ENCODE measurements around the gene TRAP1. TPM values are rescaled to one million over a fixed set of nuclear protein-coding genes. Genes with fewer than 3 reads are reported as not detected.
A peak's percentile ranks its signal among the peaks of the same experiment; 100 is the strongest.
"Not testable (repeated sequence)": the region's sequence is repeated elsewhere in the genome, so short reads cannot be mapped to it uniquely, and the experiment has no call there.

The TRAP1 gene
- total RNA-seq, 2 donors from 2014 or later = 78.1 to 92.9 TPM

DNA sequence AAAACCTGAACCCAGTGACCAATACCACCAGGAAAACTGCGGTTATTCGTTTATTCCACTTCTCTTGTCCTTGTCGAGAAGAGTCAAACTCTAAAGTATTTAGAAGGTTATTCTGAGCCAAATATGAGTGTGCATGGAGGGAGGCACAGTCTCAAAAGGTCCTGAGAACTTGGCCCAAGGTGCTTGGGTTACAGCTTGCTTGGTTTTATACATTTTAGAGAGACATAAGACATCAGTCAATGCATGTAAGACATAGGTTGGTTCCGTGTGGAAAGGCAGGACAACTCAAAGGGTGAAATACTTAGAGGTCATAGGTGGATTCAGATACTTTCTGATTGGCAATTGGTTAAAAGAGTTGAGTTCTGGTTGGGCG lies 681 bp upstream of the TRAP1 start:
- 23 to 27% methylated on average over 5 of the region's 5 CpGs for WGBS, 2 donors

DNA sequence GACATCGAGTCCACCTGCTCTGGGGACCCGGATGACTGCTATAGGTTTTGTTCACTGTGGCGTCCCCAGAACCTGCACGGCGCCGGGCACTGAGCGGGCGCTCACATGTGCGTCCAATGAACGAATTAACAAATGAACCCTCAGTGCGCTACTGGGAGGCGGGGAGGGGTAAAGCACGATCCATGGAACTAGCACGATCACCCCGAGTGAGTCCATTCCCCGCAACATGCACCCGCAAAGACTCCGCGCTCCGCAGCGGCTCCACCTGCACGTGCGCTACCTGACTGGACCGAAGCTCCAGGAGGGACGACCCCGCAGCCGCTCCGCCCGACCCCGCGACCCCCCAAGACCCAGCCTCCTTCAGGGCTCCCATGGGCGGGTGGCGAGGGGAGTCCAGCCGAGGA lies 491 bp downstream of the TRAP1 start:
- ATAC-seq = peak; percentile 4
- 0 to 1% methylated on average over 2 to 34 of the region's 34 CpGs for WGBS, 2 donors
- peaks cover 43% of the 10 kb centered on the region for H3K4me1 ChIP-seq

More for the DNA sequence above, 681 bp upstream of the TRAP1 start:
- Histone ChIP-seq H3K36me3 (replicated peaks in 1 of 2; ENCODE audit: insufficient read depth in 1 of 2, low read depth in 2 of 2) (no peaks in the 10 kb centered on the region), H3K4me1 (peaks cover 35% of the 10 kb centered on the region), H3K4me3 (peak overlapping the region in 1 of 2 donors; percentile 64), H3K9me3 (no peaks in the 10 kb centered on the region), H3K27ac (peak overlapping the region; percentile 75 to 90 (median 87)), H3K27me3 (no peaks in the 10 kb centered on the region)
- no peak for ATAC-seq
- TF ChIP-seq, protein P1, sequence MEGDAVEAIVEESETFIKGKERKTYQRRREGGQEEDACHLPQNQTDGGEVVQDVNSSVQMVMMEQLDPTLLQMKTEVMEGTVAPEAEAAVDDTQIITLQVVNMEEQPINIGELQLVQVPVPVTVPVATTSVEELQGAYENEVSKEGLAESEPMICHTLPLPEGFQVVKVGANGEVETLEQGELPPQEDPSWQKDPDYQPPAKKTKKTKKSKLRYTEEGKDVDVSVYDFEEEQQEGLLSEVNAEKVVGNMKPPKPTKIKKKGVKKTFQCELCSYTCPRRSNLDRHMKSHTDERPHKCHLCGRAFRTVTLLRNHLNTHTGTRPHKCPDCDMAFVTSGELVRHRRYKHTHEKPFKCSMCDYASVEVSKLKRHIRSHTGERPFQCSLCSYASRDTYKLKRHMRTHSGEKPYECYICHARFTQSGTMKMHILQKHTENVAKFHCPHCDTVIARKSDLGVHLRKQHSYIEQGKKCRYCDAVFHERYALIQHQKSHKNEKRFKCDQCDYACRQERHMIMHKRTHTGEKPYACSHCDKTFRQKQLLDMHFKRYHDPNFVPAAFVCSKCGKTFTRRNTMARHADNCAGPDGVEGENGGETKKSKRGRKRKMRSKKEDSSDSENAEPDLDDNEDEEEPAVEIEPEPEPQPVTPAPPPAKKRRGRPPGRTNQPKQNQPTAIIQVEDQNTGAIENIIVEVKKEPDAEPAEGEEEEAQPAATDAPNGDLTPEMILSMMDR (IDR thresholded peaks at IDR 0.05) = no peak
- TF ChIP-seq POLR2A (IDR thresholded peaks at IDR 0.05) = no peak
- no peak for DNase-seq
- intact Hi-C loops (cut with DNase I) = no loop called here

DNA sequence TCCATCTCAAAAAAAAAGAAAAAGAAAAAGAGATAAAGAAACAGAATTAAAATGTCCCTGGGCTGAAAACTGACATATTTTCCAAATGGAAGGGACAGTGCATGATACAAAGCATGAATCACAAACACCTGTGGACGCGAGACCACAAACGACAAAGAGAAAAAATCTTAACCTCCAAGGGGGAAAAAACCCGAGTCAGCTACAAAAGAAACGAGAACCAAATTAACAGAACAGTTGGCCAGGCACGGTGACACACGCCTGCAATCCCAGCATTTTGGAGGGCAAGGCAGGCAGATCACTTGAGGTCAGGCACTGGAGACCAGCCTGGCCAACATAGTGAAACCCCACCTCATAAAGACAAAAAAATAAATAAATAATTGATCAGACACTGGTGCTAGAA lies 1.9 kb downstream of the TRAP1 start:
- 88 to 95% methylated on average over 7 of the region's 7 CpGs for WGBS, 2 donors
- intact Hi-C loops (cut with DNase I) = no loop called here
- no peak overlapping the region for H3K4me3 ChIP-seq
- H3K9me3 ChIP-seq = no peaks in the 10 kb centered on the region
- TF ChIP-seq POLR2A (IDR thresholded peaks at IDR 0.05) = no peak
- TF ChIP-seq, protein P1 (IDR thresholded peaks at IDR 0.05) = no peak
- H3K27me3 ChIP-seq = no peaks in the 10 kb centered on the region
- peaks cover 43% of the 10 kb centered on the region for H3K4me1 ChIP-seq
- no peaks in the 10 kb centered on the region for H3K36me3 ChIP-seq (replicated peaks in 1 of 2; ENCODE audit: insufficient read depth in 1 of 2, low read depth in 2 of 2)
- no peak overlapping the region for H3K27ac ChIP-seq
- DNase-seq (no peak), ATAC-seq (no peak)

More for the DNA sequence above, 491 bp downstream of the TRAP1 start:
- H3K27me3 ChIP-seq = no peaks in the 10 kb centered on the region
- H3K27ac ChIP-seq = peak overlapping the region; percentile 75 to 90 (median 87)
- intact Hi-C loops (cut with DNase I) = no loop called here
- peak in 3 of 4 donors; percentile 32 to 58 (median 32) for DNase-seq
- TF ChIP-seq, protein P1 (IDR thresholded peaks at IDR 0.05) = no peak
- TF ChIP-seq POLR2A (IDR thresholded peaks at IDR 0.05) = no peak
- H3K4me3 ChIP-seq = peak overlapping the region; percentile 64 to 93
- no peaks in the 10 kb centered on the region for H3K9me3 ChIP-seq
- no peaks in the 10 kb centered on the region for H3K36me3 ChIP-seq (replicated peaks in 1 of 2; ENCODE audit: insufficient read depth in 1 of 2, low read depth in 2 of 2)

DNA sequence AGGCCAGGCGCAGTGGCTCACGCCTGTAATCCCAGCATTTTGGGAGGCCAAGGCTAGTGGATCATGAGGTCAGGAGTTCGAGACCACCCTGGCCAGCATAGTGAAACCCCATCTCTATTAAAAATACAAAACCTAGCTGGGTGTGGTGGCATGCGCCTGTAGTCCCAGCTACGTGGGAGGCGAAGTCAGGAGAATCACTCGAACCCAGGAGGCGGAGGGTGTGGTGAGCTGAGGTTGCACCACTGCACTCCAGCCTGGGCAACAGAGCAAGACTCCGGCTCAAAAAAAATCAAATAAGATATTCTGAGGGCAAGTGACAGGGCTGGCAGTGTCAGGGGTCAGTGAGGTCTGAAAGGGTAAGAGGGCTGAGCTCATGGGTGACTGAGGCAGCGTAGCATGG lies 2.9 kb downstream of the TRAP1 start:
- peaks cover 43% of the 10 kb centered on the region for H3K4me1 ChIP-seq
- intact Hi-C loops (cut with DNase I); H3K27me3 ChIP-seq; H3K9me3 ChIP-seq; H3K4me3 ChIP-seq; ATAC-seq; H3K36me3 ChIP-seq (replicated peaks in 1 of 2; ENCODE audit: insufficient read depth in 1 of 2, low read depth in 2 of 2); DNase-seq: not testable (repeated sequence)
- H3K27ac ChIP-seq = peak overlapping the region in 3 of 4 donors; percentile 70 to 84 (median 81)
- 94 to 99% methylated on average over 10 of the region's 10 CpGs for WGBS, 2 donors

DNA sequence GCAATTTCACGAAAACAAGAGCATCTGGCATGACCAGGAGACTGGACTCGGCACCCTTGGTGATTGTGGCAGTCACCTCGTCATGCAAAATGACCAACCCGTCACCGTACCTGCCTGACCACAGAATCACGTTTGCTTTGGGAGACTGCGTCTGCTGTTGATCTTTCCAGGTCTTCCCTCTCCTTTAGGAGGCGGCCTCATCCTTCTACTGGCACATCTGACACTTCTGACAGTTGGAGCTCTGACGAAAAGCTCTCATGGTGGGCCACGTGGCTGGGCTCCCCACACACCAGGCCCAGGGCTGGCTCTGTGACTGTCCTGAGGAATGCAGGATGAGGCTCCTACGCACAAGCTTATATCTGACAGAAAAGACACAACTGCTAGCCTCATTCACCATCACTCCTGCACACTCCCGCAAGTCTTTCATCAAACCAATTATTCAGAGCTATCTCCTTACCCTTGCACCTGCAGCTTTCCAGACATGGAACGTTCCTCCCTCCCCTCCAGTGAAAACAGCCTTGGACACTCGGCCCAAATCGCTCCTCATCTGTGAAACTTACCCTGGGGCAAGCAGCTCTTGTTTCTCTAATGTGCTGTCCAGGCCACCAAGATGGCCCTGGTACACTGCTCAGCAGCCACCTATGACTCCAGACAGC lies 3.6 kb downstream of the TRAP1 start:
- H3K4me3 ChIP-seq = no peak overlapping the region
- ATAC-seq = no peak
- H3K36me3 ChIP-seq (replicated peaks in 1 of 2; ENCODE audit: insufficient read depth in 1 of 2, low read depth in 2 of 2) = no peaks in the 10 kb centered on the region
- no peaks in the 10 kb centered on the region for H3K9me3 ChIP-seq
- H3K4me1 ChIP-seq = peaks cover 43% of the 10 kb centered on the region
- intact Hi-C loops (cut with DNase I) = no loop called here
- H3K27ac ChIP-seq = peak overlapping the region; percentile 35 to 84 (median 76)
- no peak for TF ChIP-seq POLR2A (IDR thresholded peaks at IDR 0.05)
- TF ChIP-seq, protein P1 (IDR thresholded peaks at IDR 0.05) = no peak
- WGBS, 2 donors = 71 to 84% methylated on average over 10 to 15 of the region's 15 CpGs
- H3K27me3 ChIP-seq = no peaks in the 10 kb centered on the region
- DNase-seq = no peak

Measured in body of pancreas (tissue), 4 donors.